ENCODE measurements around the gene MYCBPAP.

The MYCBPAP gene

GRCh38 chr17:50487213-50488096, 20.8 kb upstream of the MYCBPAP start:
- DNase-seq, result peak; percentile 37

DNA sequence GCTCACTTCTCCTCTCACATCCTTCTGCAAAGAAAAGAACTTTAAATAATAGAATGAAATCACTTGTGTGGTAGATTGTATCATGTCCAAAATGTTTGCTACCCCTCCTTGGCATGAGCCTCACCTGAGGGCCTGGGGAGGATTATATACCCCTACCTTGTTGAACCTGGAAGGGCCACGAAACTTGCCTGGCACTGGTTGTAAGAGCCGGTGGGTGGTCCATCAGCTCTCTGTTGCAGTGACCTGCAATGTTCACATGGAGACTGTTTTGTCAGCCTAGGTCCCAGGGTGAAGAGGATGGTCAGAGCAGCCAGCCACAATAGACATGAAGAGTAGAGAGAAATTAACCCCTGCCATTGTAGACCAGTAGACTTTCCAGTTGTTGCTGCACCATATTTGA, 19.4 kb upstream of the MYCBPAP start:
- DNase-seq, result no peak

DNA sequence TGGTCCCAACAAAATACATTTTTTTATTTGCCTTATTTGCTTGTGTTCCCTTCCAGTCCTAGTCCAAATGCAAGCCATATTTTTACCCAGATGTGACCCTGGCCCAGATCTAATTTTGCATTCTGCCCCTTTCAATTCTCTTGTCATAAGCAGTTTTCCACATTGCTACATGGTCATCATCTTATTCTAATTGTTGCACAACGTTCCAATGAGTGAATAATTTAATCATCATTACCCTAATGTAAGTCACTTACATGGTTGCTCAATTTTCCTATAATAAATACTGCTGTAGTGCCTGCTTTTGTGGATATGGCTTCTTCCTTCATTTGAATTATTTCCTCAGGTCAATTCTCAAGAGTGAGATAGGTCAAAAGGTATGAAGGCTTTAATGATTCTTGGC, 16.7 kb upstream of the MYCBPAP start:
- no peak for DNase-seq

GRCh38 chr17:50492214-50492613, 16.0 kb upstream of the MYCBPAP start:
- no peak for DNase-seq

- no peak for DNase-seq
Observed at GRCh38 chr17:50493744-50494143, 14.5 kb upstream of the MYCBPAP start.

GRCh38 chr17:50495217-50495823, 12.9 kb upstream of the MYCBPAP start:
- DNase-seq, result no peak

DNA sequence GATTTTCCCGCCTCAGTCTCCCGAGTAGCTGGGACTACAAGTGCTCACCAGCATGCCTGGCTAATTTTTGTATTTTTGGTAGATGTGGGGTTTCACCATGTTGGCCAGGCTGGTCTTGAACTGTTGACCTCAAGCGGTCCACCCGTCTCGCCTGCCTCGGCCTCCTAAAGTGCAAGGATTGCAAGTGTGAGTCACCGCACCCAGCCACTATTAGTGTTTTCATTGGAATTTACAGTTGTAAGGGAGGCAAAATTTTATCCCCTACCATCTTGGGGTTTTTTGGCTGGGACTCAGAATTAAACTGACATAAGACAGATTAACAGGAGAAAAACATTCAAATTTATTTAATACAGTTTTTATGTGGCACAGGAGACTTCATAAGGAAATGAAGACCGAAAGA, 12.3 kb upstream of the MYCBPAP start:
- DNase-seq, result peak; percentile 84

DNA sequence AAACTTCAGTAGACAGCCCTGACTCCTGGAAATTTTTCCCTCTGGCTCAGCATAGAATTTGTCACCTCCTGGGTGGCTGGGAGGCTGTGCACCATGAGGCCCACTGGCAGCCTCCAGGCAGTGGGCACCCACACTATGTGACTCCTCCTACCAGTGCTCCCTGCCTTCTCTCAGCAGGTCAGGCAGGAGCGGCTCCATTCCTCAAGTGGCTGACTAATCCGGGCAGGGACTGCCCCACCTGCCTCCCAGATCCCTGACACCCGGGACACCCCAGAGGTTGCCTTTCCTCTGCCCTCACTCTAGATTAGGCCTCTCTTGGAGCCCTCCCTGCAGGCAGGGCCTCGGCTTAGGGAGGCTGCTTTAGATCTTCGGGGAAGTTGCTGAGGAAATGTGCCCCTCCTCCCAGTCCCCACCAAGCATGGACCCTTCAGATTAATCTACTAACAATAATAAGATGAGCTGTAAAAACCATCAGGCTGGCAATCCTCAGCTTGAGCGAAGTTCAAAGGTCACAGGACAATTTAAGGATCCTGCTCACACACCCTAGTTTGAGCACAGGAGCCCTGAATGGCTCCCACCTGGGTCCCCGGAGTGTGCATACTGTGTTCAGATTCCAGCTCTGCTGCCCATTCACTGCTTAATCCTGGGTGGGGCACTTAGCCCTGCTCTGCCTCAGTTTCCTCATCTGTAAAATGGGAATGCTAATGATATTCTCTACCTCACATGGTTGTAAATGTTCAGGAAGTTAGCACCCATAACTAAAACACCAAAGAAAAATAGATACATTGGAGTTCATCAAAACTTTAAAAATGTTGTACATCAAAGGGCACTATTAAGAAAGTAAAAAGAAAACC, 10.0 kb upstream of the MYCBPAP start:
- no peak for DNase-seq

- DNase-seq, result no peak
Observed at GRCh38 chr17:50499270-50499669, 9.0 kb upstream of the MYCBPAP start.

DNA sequence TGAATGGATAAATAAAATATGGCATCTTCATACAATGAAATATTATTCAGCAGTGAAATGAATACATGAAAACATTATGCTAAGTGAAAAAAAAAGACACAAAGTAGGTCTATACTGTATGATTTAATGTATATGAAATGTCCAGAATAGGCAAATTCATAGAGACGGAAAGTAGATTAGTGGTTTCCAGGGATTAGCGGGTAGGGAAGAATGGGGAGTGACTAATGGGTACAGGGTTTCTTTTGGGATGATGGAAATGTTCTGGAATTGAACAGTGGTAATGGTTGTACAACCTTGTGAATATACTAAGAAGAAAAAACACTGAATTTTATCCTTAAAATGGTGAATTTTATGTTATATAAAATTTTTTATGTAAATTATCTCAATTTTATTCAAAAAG, 8.5 kb upstream of the MYCBPAP start:
- no peak for DNase-seq

- peak; percentile 41 for DNase-seq
Observed at GRCh38 chr17:50501054-50501453, 7.2 kb upstream of the MYCBPAP start.

DNA sequence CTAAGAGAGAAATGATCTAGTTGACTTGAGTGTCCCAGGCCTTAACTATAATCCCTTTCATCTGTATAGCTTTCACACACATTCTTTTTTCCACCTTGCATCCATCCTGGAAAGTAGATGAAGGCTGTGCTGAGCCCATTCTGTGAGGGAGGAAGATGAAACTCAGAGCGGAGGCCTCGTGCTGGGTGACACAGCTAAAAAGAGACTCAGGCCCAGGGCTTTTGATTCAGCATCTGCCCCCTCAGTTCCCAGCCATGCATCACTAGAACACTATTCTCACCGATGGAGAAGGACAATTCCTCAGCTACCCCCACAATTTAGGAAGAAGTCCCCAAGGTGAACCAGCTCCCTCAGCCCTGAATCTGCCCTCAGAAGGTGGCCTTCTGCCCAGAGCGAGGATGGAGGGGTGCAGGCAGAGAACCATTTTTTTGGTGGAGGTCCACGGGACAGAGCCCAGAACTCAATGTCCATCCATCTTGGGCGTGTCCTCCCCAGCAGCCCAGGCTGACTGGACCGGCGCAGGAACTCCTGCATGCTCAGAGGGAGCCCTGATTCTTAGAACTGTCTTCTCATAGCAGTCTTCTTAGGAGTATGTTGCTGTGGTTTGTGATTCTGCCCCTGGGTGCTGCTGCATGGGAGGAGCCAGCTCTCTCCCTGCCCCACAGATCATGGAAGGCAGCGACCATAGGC, 5.8 kb upstream of the MYCBPAP start:
- no peak for DNase-seq

DNA sequence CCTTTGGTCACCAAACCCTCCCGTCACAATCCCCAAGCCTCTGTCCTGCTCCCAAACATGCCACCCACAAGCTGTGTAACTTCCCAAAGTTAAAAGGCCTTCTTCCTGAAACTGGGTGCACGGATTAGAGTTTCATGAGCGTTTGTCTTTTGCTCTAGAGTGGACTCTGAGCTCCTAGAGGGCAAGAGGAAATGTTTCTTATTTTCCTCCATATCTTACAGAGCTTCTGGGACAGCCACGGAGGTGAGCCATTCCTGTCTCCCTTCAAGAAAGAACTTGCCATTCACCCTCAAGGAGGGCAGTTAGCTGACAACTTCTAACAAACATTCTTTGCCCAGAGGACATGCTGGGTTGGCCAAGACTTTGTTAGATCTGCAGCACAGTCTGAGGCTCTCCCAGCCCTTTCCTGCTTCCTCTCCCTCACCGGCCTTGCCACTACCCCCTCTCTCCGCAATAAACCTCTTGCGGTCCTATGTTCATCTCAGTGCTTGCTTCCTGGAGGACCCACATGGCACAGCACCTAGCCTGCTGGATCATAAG, 2.6 kb upstream of the MYCBPAP start:
- no peak for DNase-seq

- no peak for DNase-seq
Observed at GRCh38 chr17:50506298-50506697, 1.9 kb upstream of the MYCBPAP start.

DNA sequence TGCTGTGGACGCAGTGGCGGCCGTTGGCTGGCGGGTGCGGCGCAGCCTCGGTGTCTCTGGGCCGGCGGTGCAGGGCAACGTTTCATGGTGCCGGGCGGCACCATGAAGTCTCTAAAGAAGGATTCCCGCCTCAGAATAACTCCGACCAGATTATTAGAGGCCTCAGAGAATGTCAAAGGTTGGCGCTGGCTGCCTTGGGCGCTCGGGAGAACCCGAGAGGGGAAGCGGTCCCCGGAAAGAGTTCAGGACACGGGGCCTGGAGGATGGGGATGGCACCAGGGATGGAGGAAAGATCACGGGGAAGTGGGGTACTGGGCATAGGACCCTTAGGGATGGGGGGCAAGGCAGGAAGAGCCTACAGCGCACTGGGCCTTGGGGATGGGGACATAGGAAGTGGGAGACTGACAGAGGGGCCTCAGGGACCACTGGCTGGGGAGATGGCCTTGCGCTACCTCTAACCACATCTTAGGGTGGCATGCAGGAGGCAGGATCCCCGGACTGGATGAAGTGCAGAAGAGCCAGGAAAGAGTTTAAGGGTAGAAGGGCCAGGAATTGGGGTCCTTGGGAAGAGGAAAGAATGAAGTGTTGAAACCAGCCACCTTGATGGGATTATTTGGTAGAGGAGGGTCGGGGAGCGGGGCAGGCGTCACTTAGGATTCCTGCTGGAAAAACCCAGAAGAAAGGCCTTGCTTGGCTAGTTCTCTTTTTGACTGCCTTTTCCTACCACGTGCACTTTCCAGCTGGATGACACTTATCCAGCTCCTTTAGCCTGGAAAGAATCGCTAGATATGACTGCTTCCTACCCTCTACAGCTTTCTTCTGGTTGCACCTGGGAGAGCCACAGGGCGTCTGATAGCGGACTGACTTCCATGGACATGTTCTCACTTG, 578 bp downstream of the MYCBPAP start:
- no peak for DNase-seq

DNA sequence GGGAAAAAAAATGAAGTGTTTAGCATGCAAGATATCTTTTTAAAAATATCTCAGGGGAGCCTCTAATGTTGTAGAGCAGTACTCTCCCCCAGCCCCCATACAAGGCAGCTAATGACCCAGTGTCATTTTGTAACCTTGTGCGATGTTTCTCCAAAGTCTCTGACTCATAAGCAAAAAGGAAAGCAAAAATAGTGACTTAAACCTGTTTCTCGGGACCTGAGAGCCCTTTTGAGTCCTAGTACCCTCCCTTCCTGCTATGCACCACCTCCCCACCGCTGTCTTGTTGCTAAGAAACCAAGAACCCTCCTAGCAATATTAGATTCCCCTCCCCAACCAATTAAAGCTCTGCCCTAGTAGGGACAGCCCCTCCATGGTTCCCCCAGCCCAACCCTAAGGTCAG, 2.8 kb downstream of the MYCBPAP start:
- peak; percentile 25 for DNase-seq

DNA sequence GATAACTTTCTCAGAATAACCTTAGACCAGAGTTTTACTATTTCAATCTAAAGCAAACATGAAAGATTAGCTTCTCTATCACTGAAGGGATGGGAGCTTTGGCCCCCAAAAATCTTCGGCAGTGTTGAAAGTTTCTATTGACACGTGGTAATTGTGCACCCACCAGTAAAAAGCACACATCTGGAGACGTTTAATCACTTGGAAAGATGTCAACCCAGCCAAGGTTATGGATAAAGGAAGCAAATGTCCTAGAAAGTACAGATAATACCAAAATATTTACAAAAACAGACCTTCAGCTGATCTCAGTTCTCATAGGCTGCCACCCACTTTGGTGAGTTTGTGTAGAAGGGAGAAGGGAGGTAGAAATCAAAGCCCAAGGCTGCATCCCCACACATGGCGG, 5.3 kb downstream of the MYCBPAP start:
- no peak for DNase-seq

DNA sequence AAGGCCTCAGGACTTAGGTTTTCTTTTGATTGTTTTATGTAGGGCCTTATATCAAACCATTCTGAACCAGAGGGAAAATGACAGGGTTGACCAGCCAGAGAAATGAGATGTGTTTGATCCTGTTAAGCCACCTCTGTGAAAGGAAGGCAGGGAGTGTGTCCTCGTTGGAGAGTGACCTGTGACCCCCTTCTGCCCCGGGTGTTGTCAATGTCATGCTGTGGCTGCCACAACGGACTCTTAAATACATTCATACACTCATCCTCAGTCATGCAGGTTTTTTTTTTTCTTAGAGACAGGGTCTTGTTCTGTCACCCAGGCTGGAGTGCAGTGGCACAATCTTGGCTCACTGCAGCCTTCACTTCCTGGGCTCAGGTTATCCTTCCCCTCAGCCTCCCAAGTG, 6.1 kb downstream of the MYCBPAP start:
- DNase-seq, result no peak

GRCh38 chr17:50514936-50515702, 6.9 kb downstream of the MYCBPAP start:
- DNase-seq, result no peak

GRCh38 chr17:50517011-50517410, 8.8 kb downstream of the MYCBPAP start:
- no peak for DNase-seq

Measured in EL (cell line).